ENCODE data around the gene TMEM107. TPM values are rescaled to one million over a fixed set of nuclear protein-coding genes. Genes with fewer than 3 reads are reported as not detected.

The TMEM107 gene
- total and polyA plus RNA-seq, 10 of the 15 experiments (the other 5 are each of a cell fraction or from before 2014, with no cell fraction given) = 7.9 to 38.7 (median 22.9) TPM

GRCh38 chr17:8192070-8192815 is 16.1 kb upstream of the TMEM107 start (continued):
- TF ChIP-seq CTCF (IDR thresholded peaks at IDR 0.05 in 2 of 3, conservative IDR thresholded peaks at IDR 0.05 in 1 of 3; ENCODE audit: control insufficient read depth in 2 of 3, extremely low read depth in 1 of 3, insufficient read depth in 1 of 3, low read depth in 3 of 3, low read length in 3 of 3) (no peak), USF2 (IDR thresholded peaks at IDR 0.05; ENCODE audit: borderline replicate concordance, low read depth, low read length) (peak; percentile 98), RUNX3 (IDR thresholded peaks at IDR 0.05; ENCODE audit: low read length) (no peak), MYC (IDR thresholded peaks at IDR 0.05; ENCODE audit: insufficient read depth, insufficient read length, insufficient replicate concordance, low read length, severe bottlenecking) (no peak), CREB1 (IDR thresholded peaks at IDR 0.05; ENCODE audit: low read depth) (no peak), HDAC6 (IDR thresholded peaks at IDR 0.05; ENCODE audit: unreplicated experiment) (no peak), ZNF217 (IDR thresholded peaks at IDR 0.05) (no peak), CHD4 (IDR thresholded peaks at IDR 0.05) (no peak), JUNB (IDR thresholded peaks at IDR 0.05) (no peak), PBX3 (IDR thresholded peaks at IDR 0.05; ENCODE audit: insufficient replicate concordance, low read depth, low read length) (no peak), KAT2A (conservative IDR thresholded peaks at IDR 0.05; ENCODE audit: control insufficient read depth, low read depth, low read length) (no peak), POU2F2 (IDR thresholded peaks at IDR 0.05; ENCODE audit: borderline replicate concordance, low read depth, low read length) (0 out of 3 replicates have a peak, but pooled peaks have one; percentile 22), DPF2 (IDR thresholded peaks at IDR 0.05) (no peak)
- TF ChIP-seq, protein P1, sequence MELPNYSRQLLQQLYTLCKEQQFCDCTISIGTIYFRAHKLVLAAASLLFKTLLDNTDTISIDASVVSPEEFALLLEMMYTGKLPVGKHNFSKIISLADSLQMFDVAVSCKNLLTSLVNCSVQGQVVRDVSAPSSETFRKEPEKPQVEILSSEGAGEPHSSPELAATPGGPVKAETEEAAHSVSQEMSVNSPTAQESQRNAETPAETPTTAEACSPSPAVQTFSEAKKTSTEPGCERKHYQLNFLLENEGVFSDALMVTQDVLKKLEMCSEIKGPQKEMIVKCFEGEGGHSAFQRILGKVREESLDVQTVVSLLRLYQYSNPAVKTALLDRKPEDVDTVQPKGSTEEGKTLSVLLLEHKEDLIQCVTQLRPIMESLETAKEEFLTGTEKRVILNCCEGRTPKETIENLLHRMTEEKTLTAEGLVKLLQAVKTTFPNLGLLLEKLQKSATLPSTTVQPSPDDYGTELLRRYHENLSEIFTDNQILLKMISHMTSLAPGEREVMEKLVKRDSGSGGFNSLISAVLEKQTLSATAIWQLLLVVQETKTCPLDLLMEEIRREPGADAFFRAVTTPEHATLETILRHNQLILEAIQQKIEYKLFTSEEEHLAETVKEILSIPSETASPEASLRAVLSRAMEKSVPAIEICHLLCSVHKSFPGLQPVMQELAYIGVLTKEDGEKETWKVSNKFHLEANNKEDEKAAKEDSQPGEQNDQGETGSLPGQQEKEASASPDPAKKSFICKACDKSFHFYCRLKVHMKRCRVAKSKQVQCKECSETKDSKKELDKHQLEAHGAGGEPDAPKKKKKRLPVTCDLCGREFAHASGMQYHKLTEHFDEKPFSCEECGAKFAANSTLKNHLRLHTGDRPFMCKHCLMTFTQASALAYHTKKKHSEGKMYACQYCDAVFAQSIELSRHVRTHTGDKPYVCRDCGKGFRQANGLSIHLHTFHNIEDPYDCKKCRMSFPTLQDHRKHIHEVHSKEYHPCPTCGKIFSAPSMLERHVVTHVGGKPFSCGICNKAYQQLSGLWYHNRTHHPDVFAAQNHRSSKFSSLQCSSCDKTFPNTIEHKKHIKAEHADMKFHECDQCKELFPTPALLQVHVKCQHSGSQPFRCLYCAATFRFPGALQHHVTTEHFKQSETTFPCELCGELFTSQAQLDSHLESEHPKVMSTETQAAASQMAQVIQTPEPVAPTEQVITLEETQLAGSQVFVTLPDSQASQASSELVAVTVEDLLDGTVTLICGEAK (IDR thresholded peaks at IDR 0.05; ENCODE audit: borderline replicate concordance) = no peak
- TF ChIP-seq, protein P2, sequence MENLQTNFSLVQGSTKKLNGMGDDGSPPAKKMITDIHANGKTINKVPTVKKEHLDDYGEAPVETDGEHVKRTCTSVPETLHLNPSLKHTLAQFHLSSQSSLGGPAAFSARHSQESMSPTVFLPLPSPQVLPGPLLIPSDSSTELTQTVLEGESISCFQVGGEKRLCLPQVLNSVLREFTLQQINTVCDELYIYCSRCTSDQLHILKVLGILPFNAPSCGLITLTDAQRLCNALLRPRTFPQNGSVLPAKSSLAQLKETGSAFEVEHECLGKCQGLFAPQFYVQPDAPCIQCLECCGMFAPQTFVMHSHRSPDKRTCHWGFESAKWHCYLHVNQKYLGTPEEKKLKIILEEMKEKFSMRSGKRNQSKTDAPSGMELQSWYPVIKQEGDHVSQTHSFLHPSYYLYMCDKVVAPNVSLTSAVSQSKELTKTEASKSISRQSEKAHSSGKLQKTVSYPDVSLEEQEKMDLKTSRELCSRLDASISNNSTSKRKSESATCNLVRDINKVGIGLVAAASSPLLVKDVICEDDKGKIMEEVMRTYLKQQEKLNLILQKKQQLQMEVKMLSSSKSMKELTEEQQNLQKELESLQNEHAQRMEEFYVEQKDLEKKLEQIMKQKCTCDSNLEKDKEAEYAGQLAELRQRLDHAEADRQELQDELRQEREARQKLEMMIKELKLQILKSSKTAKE (IDR thresholded peaks at IDR 0.05; ENCODE audit: low read depth, poor library complexity, severe bottlenecking) = peak; percentile 17
- TF ChIP-seq, protein P3, sequence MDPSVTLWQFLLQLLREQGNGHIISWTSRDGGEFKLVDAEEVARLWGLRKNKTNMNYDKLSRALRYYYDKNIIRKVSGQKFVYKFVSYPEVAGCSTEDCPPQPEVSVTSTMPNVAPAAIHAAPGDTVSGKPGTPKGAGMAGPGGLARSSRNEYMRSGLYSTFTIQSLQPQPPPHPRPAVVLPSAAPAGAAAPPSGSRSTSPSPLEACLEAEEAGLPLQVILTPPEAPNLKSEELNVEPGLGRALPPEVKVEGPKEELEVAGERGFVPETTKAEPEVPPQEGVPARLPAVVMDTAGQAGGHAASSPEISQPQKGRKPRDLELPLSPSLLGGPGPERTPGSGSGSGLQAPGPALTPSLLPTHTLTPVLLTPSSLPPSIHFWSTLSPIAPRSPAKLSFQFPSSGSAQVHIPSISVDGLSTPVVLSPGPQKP (IDR thresholded peaks at IDR 0.05; ENCODE audit: low read depth, low read length) = no peak
